NCI-H2107 treated with DMSO at 0.1 percent for 48 hours (cell line): ENCODE data around the gene SPRR5.

Experiments used
- DNase-seq: peaks from one replicate; lab custom pipeline; 2025; ENCODE audit not compliant: unreplicated experiment; lab: John Stamatoyannopoulos, UW

The SPRR5 gene

DNA sequence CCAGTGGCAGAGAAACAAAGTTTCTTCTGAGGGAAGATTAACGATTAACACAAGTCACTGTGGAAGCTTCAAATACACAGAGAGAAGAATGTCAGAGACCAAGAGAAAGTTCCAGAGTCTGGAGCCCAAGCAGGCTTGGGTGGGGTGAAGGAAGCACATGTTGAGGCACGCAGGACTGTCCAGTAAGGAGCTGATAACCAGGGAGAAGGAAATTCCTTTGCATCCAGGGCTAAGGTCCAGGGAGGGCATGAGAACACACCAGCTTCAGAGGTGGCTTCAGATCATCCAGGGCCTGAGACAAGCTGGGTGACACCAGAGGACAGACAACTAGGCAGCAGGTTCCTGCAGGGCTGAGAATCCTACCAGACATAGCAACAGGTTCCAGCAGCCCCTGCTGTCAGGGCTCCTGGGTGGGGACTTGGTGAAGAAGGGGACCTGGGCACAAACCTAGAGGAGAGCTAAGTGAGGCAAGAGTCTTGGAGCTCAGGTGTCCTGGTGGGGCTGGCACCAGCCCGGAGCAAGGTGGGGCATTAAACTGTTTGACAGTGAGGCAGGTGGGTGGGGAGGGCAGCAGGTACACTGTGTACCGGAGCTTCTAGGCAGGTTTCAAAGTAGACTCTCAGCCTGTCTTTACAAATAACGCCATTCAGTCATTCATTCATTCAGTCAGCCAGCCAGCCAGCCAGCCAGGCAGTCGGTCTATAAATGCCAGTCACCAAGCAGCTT, 34.3 kb downstream of the SPRR5 start:
- DNase-seq, result no peak

DNA sequence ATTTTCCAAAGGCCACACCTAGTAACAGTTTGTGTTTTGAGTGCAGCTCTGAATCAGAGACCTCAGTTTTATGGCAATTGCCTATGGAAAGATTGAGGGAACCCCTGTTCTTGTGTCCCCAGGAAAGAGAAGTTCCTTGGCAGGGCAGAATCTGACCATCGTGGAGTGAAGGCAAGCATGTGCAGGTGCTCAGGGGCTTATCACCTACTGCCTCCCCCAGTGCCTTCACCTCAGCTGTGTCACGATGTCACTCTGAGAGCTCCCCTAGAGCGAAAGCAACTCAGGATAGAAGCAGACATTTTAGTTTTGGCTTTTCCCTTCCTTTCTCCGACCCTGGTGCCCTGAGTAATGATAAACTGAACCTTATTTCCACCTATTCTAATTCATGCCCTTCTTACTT, 35.1 kb downstream of the SPRR5 start:
- no peak for DNase-seq

DNA sequence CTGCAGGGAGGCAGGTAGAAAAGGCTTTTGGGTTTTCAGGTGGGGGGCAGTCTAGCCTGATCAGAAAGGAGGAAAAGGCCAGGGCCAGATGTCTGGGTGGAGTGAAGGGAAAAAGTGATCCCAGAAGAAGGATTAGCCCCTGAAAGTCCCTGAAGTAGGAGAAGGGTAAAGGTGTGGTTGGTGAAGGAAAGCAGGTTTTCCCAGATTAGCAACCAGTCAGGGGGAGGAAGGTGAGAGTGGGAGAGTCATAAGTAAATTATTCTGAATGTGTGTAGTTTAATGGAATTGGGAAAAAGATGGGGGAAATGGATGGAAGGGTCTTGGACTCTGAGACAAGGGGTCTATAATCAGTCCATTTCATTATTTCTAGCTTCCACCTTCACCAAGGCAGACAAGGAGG, 36.2 kb downstream of the SPRR5 start:
- DNase-seq, result no peak

DNA sequence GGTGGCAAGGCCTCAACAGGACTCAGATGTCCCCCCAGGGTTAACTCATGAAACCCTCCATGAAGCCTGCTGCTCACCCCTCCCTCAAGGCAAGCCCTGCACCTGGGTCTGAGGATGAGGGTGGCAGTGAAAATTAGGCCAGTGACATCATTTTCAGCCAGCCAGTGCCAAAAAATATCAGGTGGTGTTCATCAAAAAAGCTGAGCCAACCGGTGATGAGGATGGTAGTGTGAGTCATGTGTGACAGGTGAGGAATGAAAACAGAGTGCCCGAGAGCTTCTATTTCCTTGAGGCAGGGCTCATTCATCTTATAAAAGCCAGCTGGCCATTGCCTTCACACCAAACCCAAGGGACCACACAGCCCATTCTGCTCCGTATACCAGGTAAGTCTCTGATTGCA, 36.7 kb downstream of the SPRR5 start, which contains the start of gene SPRR1A:
TSS of gene SPRR1A (plus strand) at position 339 of the 400 bp plus-strand sequence. CDS start 1,150 bp downstream, outside the sequence.
- DNase-seq, result peak; percentile 41

DNA sequence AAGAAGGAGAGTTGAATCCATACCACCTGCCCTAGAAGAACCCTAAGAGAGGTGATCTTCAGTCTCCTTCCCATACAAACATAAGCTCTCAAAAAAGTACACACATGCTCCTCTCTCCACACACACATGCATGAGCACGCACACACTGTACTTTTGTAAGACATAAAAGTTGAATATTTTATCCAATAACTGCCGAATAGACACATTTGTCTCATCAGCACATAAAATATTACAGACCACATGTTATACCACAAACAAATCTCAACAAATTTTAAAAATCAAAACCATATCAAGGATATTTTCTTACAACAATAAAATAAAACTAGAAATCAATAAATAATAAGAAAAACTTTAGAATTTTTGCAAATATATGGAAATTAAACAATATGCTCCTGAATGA, 39.6 kb downstream of the SPRR5 start:
- DNase-seq, result no peak

DNA sequence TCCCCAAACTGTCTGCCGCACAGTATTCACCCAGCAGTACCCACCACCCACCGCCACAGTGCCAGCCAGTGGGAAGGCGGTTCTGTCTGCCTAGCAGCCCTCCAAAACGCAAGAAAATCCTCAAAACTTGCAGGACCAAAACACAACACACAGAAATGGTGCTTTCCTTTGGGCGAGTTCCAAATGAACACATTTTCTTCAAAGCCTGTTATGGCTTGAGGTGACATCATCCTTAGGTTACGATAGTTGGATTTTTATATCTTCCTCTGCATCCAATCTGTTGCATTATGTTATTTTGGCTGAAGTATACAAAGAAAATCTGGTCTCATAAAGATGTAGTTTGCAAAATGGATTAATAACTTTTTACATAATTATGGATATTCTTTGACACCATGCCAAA, 46.2 kb downstream of the SPRR5 start:
- no peak for DNase-seq

DNA sequence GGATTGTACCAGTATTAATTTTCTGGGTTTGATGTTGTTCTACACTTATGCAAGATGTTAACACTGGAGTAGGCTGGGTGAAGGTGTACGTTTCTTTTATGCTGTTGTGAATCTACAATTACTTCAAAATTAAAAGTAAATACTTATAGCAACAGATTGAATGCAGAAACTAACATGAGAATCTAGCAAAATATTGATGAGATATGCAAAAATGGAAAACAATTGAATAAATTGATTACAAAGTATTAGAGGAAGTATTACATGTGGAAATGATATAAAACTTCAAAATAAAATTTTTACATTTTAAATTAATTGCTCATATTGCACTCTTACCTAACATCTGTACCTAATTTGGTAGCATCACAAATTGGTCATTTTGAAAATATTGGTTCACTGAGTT, 48.8 kb downstream of the SPRR5 start:
- no peak for DNase-seq

DNA sequence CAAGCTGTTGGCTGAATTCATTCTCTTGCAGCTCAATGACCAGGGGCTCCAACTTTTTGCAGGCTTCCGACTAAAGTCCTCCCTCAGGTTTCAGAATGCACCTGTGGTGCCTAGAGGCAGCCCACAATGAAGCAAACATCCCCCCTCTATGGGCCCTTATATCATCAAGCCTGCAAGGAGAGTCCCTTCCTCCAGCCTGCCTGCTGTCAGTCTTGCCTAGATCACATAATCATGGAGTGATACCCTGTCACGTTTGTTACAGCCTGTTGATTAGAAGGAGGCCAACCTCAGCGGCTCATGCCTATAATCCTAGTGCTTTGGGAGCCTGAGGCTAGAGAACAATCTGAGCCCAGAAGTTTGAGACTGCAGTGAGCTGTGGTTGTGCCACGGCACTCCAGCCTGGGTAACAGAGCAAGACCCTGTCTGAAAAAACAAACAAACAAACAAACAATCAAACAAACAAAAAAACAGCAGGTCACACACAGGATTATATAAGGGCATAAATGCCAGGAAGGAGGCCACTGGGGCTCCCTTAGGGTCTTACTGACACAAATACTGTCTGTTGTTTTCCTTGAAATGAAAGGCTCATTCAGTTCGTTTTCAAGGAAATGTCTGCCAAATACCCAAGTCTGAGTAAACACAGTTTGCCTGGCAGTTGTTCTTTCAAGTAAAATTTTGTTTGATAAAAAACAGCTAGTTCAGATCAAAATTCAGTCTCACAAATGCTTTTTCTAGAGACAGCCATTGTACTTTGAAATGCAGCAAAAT, 49.8 kb downstream of the SPRR5 start:
- peak; percentile 5 for DNase-seq

DNA sequence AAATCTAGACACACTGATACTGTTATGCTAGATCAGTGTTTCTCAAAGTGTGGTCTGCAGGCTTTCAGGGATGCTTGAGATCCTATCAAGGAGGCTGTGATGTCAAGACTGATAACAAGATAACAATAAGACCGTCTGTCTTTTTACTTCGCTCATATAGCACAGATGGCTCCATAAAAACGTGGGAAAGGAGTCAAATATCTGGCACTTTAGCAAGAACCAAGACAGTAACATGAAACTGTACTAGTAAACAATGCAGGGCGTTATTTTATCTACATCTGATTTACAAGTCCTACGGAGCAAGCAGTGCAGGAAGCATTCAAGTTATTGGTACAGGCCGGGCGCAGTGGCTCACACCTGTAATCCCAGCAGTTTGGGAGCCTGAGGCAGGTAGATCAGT, 50.9 kb downstream of the SPRR5 start:
- DNase-seq, result peak; percentile 73

DNA sequence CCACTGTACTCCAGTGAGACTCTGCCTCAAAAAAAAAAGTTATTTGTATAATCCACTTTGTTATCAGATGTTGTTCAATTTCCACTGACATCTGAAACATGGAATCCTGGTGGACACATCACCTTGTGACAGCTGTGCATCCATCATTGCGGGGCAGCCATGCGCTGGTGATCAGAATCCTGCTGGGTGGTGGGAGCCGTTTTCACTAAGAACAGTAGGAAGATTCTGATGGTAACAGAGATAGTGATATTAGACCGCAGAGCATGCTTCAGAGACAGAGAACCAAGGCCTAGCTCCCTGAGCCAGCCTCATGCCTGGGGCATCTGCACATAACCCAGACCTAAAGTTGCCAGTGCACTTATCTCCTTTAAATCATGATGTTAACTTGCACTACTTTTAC, 51.5 kb downstream of the SPRR5 start:
- no peak for DNase-seq
